SK-N-SH treated with all-trans-retinoic acid at 6 μM for 48 hours (cell line): ENCODE results near the gene RAB5B.
"Not testable (repeated sequence)": the region's sequence is repeated elsewhere in the genome, so short reads cannot be mapped to it uniquely, and the experiment has no call there.

ENCODE experiments used
- ATAC-seq: fragments of 200-7000 bp; cut with Tn5 transposase; 3 replicates; pipeline ENCODE4 v1.9.1; 2020; ENCODE audit warnings: mild to moderate bottlenecking, moderate library complexity
- ARNTL ChIP-seq: fragments of 450-650 bp; formaldehyde crosslinking; IDR thresholded peaks from 2 replicates; pipeline ENCODE4 v1.5.0; 2020; ENCODE audit warnings: low read depth, mild to moderate bottlenecking, moderate library complexity, borderline replicate concordance
- BACH2 ChIP-seq: fragments of 250-450 bp; sonication (Bioruptor Pico); IDR thresholded peaks from 2 replicates; pipeline ENCODE4 v1.9.0; 2021; ENCODE audit warnings: mild to moderate bottlenecking, borderline replicate concordance
- CREB5 ChIP-seq: fragments of 250-450 bp; sonication (Bioruptor Pico); IDR thresholded peaks from 2 replicates; pipeline ENCODE4 v1.5.1; 2020; ENCODE audit warnings: low read depth, mild to moderate bottlenecking, moderate library complexity
- CSDC2 ChIP-seq: fragments of 250-450 bp; sonication (Bioruptor Pico); IDR thresholded peaks from 2 replicates; pipeline ENCODE4 v1.5.0; 2020; ENCODE audit warnings: mild to moderate bottlenecking, moderate library complexity
- ESRRG ChIP-seq: fragments of 250-450 bp; sonication (Bioruptor Pico); IDR thresholded peaks from 2 replicates; pipeline ENCODE4 v1.6.1; 2021; ENCODE audit warnings: mild to moderate bottlenecking
- GLIS3 ChIP-seq: fragments of 250-450 bp; sonication (Bioruptor Pico); IDR thresholded peaks from 2 replicates; pipeline ENCODE4 v1.5.0; 2020; ENCODE audit warnings: mild to moderate bottlenecking, moderate library complexity
- ISL1 ChIP-seq: fragments of 250-450 bp; sonication (Bioruptor Pico); IDR thresholded peaks from 2 replicates; pipeline ENCODE4 v2.1.2; 2022; ENCODE audit warnings: mild to moderate bottlenecking, moderate library complexity
- OSR1 ChIP-seq: fragments of 250-450 bp; sonication (Bioruptor Pico); IDR thresholded peaks from 2 replicates; pipeline ENCODE4 v1.8.0; 2022; ENCODE audit warnings: moderate library complexity, mild to moderate bottlenecking, inconsistent platforms
- POU6F1 ChIP-seq: fragments of 250-450 bp; sonication (Bioruptor Pico); IDR thresholded peaks from 2 replicates; pipeline ENCODE4 v1.8.0; 2021; ENCODE audit warnings: low read depth, mild to moderate bottlenecking, moderate library complexity, borderline replicate concordance
- PPARA ChIP-seq: fragments of 250-450 bp; sonication (Bioruptor Pico); IDR thresholded peaks from 2 replicates; pipeline ENCODE4 v1.5.0; 2020; ENCODE audit warnings: mild to moderate bottlenecking, borderline replicate concordance
- RARB ChIP-seq: fragments of 250-450 bp; sonication (Bioruptor Pico); IDR thresholded peaks from 2 replicates; pipeline ENCODE4 v1.8.0; 2021; ENCODE audit warnings: mild to moderate bottlenecking, moderate library complexity
- SNAI2 ChIP-seq: fragments of 250-450 bp; sonication (Bioruptor Pico); IDR thresholded peaks from 2 replicates; pipeline ENCODE4 v1.5.0; 2020; ENCODE audit warnings: mild to moderate bottlenecking, moderate library complexity
- TCF4 ChIP-seq: fragments of 250-450 bp; sonication (Bioruptor Pico); IDR thresholded peaks from 2 replicates; pipeline ENCODE4 v1.8.0; 2021; ENCODE audit warnings: mild to moderate bottlenecking, moderate library complexity, borderline replicate concordance
- TOX ChIP-seq: fragments of 250-450 bp; sonication (Bioruptor Pico); IDR thresholded peaks from 2 replicates; pipeline ENCODE4 v1.8.0; 2021; ENCODE audit warnings: mild to moderate bottlenecking, moderate library complexity, borderline replicate concordance
- ZC3H10 ChIP-seq: fragments of 250-450 bp; sonication (Bioruptor Pico); IDR thresholded peaks from 2 replicates; pipeline ENCODE4 v1.5.1; 2021; ENCODE audit warnings: mild to moderate bottlenecking, moderate library complexity
- ZFP30 ChIP-seq: fragments of 450-650 bp; formaldehyde crosslinking; IDR thresholded peaks from 2 replicates; pipeline ENCODE4 v1.5.0; 2022; ENCODE audit warnings: mild to moderate bottlenecking, moderate library complexity
- ZNF565 ChIP-seq: fragments of 450-650 bp; formaldehyde crosslinking; conservative IDR thresholded peaks from 2 replicates; pipeline ENCODE4 v1.5.0; 2020; ENCODE audit warnings: low read depth, mild to moderate bottlenecking, moderate library complexity
- ZNF8 ChIP-seq: fragments of 450-650 bp; formaldehyde crosslinking; IDR thresholded peaks from 2 replicates; pipeline ENCODE4 v1.5.0; 2020; ENCODE audit warnings: mild to moderate bottlenecking, moderate library complexity
- TF ChIP-seq, protein P1 (sequence below): fragments of 250-450 bp; sonication (Bioruptor Pico); IDR thresholded peaks from 2 replicates; pipeline ENCODE4 v1.5.0; 2020; ENCODE audit warnings: mild to moderate bottlenecking, moderate library complexity
- TF ChIP-seq, protein P2 (sequence below): fragments of 250-450 bp; sonication (Bioruptor Pico); IDR thresholded peaks from 2 replicates; pipeline ENCODE4 v1.8.0; 2020; ENCODE audit warnings: mild to moderate bottlenecking, moderate library complexity, borderline replicate concordance

RAB5B gene

GRCh38 chr12:55995366-55995765, 21.5 kb downstream of the RAB5B start:
- no peak for ATAC-seq
- TF ChIP-seq TOX (CRISPR knock-in tag): no peak
- TF ChIP-seq ISL1 (CRISPR knock-in tag): no peak
- TF ChIP-seq POU6F1 (CRISPR knock-in tag): no peak
- TF ChIP-seq SNAI2 (CRISPR knock-in tag): no peak
- no peak for TF ChIP-seq CSDC2 (CRISPR knock-in tag)
- no peak for TF ChIP-seq BACH2 (CRISPR knock-in tag)
- TF ChIP-seq, protein P1, sequence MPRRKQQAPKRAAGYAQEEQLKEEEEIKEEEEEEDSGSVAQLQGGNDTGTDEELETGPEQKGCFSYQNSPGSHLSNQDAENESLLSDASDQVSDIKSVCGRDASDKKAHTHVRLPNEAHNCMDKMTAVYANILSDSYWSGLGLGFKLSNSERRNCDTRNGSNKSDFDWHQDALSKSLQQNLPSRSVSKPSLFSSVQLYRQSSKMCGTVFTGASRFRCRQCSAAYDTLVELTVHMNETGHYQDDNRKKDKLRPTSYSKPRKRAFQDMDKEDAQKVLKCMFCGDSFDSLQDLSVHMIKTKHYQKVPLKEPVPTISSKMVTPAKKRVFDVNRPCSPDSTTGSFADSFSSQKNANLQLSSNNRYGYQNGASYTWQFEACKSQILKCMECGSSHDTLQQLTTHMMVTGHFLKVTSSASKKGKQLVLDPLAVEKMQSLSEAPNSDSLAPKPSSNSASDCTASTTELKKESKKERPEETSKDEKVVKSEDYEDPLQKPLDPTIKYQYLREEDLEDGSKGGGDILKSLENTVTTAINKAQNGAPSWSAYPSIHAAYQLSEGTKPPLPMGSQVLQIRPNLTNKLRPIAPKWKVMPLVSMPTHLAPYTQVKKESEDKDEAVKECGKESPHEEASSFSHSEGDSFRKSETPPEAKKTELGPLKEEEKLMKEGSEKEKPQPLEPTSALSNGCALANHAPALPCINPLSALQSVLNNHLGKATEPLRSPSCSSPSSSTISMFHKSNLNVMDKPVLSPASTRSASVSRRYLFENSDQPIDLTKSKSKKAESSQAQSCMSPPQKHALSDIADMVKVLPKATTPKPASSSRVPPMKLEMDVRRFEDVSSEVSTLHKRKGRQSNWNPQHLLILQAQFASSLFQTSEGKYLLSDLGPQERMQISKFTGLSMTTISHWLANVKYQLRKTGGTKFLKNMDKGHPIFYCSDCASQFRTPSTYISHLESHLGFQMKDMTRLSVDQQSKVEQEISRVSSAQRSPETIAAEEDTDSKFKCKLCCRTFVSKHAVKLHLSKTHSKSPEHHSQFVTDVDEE: no peak
- TF ChIP-seq, all 23 proteins: peak for 0

GRCh38 chr12:55996201-55996714, 22.4 kb downstream of the RAB5B start:
- TF ChIP-seq ZC3H10 (CRISPR knock-in tag): no peak
- ATAC-seq: peak; percentile 45

- ATAC-seq: peak; percentile 100
These were observed 23.0 kb downstream of the RAB5B start, which contains the start of gene SUOX for GRCh38 chr12:55996715-55997534. Gene SUOX, plus strand, starts transcription at chr12:55997276. Its CDS starts 4,946 bp downstream, at chr12:56002222.

DNA sequence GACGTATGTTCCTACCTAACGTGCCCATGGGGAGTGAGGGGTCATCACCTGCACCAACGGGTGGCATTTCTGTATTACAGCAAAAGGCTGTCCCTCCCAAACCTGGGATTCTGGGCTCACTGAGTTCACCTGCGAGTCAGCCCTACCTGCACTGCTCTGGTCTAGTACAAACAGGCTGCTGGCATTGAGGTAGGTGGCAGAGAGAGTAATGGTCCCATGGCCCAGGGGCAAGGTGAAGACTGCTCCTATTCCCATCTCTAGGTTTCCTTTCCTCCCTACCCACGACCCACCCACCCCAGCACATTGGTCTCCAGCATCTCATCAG, 23.6 kb downstream of the RAB5B start:
- ATAC-seq: peak; percentile 16
- no peak for TF ChIP-seq GLIS3
- no peak for TF ChIP-seq PPARA
- TF ChIP-seq OSR1 (CRISPR knock-in tag): no peak
- TF ChIP-seq TCF4 (CRISPR knock-in tag): no peak
- TF ChIP-seq POU6F1 (CRISPR knock-in tag): no peak
- TF ChIP-seq BACH2 (CRISPR knock-in tag): no peak
- TF ChIP-seq ISL1 (CRISPR knock-in tag): no peak
- TF ChIP-seq RARB (CRISPR knock-in tag): no peak
- TF ChIP-seq CREB5 (CRISPR knock-in tag): no peak
- no peak for TF ChIP-seq CSDC2 (CRISPR knock-in tag)
- TF ChIP-seq, protein P2, sequence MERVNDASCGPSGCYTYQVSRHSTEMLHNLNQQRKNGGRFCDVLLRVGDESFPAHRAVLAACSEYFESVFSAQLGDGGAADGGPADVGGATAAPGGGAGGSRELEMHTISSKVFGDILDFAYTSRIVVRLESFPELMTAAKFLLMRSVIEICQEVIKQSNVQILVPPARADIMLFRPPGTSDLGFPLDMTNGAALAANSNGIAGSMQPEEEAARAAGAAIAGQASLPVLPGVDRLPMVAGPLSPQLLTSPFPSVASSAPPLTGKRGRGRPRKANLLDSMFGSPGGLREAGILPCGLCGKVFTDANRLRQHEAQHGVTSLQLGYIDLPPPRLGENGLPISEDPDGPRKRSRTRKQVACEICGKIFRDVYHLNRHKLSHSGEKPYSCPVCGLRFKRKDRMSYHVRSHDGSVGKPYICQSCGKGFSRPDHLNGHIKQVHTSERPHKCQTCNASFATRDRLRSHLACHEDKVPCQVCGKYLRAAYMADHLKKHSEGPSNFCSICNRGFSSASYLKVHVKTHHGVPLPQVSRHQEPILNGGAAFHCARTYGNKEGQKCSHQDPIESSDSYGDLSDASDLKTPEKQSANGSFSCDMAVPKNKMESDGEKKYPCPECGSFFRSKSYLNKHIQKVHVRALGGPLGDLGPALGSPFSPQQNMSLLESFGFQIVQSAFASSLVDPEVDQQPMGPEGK (CRISPR knock-in tag): no peak
- no peak for TF ChIP-seq SNAI2 (CRISPR knock-in tag)
- TF ChIP-seq ZNF8 (CRISPR knock-in tag): no peak
- TF ChIP-seq ZFP30 (CRISPR knock-in tag): no peak
- TF ChIP-seq ARNTL: no peak
- no peak for TF ChIP-seq ESRRG (CRISPR knock-in tag)
- TF ChIP-seq, protein P1: no peak
- no peak for TF ChIP-seq ZNF565
- TF ChIP-seq TOX (CRISPR knock-in tag): no peak

More at GRCh38 chr12:55996715-55997534, 23.0 kb downstream of the RAB5B start, which contains the start of gene SUOX:
- TF ChIP-seq ARNTL (no peak), GLIS3 (peak; percentile 85; the same call in 1 of the 2 replicates), ZFP30 (CRISPR knock-in tag) (no peak)

- not testable (repeated sequence) for ATAC-seq
These were observed 25.6 kb downstream of the RAB5B start for GRCh38 chr12:55999522-55999921.

DNA sequence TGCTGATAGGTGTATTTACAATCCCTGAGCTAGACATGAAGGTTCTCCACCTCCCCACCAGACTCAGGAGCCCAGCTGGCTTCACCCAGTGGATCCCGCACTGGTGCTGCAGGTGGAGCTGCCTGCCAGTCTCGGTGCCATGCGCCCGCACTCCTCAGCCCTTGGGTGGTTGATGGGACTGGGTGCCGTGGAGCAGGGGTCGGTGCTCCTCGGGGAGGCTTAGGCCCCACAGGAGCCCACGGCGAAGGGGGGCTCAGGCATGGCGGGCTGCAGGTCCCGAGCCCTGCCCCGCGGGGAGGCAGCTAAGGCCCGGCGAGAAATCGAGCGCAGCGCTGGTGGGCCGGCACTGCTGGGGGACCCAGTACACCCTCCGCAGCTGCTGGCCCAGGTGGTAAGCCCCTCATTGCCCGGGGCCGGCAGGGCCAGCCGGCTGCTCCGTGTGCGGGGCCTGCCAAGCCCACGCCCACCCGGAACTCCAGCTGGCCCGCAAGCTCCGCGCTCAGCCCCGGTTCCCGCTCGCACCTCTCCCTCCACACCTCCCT, 26.2 kb downstream of the RAB5B start:
- ATAC-seq: not testable (repeated sequence)
